Erythroblast (primary cell): Measurements from ENCODE around the gene IL6R.

Source experiments
- GATA1 ChIP-seq: IDR thresholded peaks from 2 replicates; pipeline ENCODE4 v1.6.1; 2011; ENCODE audit warnings: low read depth, mild to moderate bottlenecking, control low read depth, low read length, moderate library complexity
- POLR2A ChIP-seq: IDR thresholded peaks from 2 replicates; pipeline ENCODE4 v1.6.1; 2011; ENCODE audit warnings: mild to moderate bottlenecking, low read length

DNA sequence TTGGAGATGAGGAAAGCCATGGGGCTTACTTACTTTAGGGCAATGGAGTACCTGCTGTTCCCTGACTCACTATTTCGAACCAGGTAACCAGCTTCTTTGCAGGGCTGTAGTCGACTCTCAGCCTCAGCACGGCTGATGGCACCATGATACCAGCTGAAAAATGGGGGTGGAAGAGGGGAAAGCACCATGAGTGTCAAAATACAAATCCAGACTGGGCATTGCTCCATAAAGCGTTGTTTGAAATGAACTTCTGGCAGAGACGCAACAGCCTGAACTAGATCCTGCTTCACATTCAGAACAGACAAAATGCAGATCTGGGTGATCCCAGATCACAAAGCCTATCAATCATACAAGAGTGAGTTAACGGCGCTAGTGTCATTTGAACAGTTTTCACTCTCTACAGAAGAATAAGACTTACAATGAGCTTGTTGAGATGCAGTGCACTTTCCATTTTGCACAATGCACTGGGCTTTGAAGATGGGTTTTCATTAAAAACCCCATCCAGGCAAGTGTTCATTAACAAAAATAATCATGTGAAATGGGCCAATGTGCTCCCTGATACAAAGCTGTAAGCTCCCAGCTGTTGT lies 80.9 kb downstream of the IL6R start:
- TF ChIP-seq POLR2A, result no peak
- TF ChIP-seq GATA1, result no peak
